ENCODE measurements around the gene DUOX2. TPM values are rescaled to one million over a fixed set of nuclear protein-coding genes. Genes with fewer than 3 reads are reported as not detected.

DUOX2 gene
- total RNA-seq, 1 donor from 2014 or later: not detected

- Histone ChIP-seq H3K4me1 (no peaks in the 10 kb centered on the region), H3K9me3 (ENCODE audit: low read depth) (no peaks in the 10 kb centered on the region), H3K36me3 (no peaks in the 10 kb centered on the region), H3K27ac (no peak overlapping the region), H3K79me2 (ENCODE audit: low read depth) (no peaks in the 10 kb centered on the region), H3K27me3 (peaks cover 35% of the 10 kb centered on the region), H3F3A (ENCODE audit: low read depth) (no peaks in the 10 kb centered on the region), H3K4me3 (no peak overlapping the region), H2AFZ (replicated peaks) (no peak overlapping the region), H3K9ac (no peak overlapping the region), H4K20me1 (ENCODE audit: low read depth) (no peaks in the 10 kb centered on the region), H3K4me2 (no peak overlapping the region)
- H3K4me3 Mint-ChIP-seq: no peak overlapping the region
- no peak overlapping the region for H3K27ac Mint-ChIP-seq
- TF ChIP-seq EZH2phosphoT487 (IDR thresholded peaks at IDR 0.05) (no peak), CTCF (IDR thresholded peaks at IDR 0.05) (no peak), EZH2 (IDR thresholded peaks at IDR 0.05) (no peak)
- H3K9me3 Mint-ChIP-seq: peaks cover 4% of the 10 kb centered on the region
- H3K4me1 Mint-ChIP-seq: peaks cover 4% of the 10 kb centered on the region
- H3K27me3 Mint-ChIP-seq (ENCODE audit: insufficient read depth, low read depth): peaks cover 19% of the 10 kb centered on the region
- H3K36me3 Mint-ChIP-seq: peaks cover 2% of the 10 kb centered on the region
- DNase-seq (ENCODE audit: low spot score): no peak
Measured at GRCh38 chr15:45138814-45139765, 25.1 kb upstream of the DUOX2 start.

GRCh38 chr15:45137703-45138102, 23.7 kb upstream of the DUOX2 start:
- no peak overlapping the region for H3K4me2 ChIP-seq

GRCh38 chr15:45136378-45136764, 22.4 kb upstream of the DUOX2 start:
- H3K4me3 Mint-ChIP-seq: no peak overlapping the region
- no peaks in the 10 kb centered on the region for H3F3A ChIP-seq (ENCODE audit: low read depth)

More at GRCh38 chr15:45137703-45138102, 23.7 kb upstream of the DUOX2 start:
- Mint-ChIP-seq H3K36me3 (peaks cover 2% of the 10 kb centered on the region), H3K4me3 (peak overlapping the region; percentile 59), H3K4me1 (peaks cover 4% of the 10 kb centered on the region), H3K27ac (no peak overlapping the region), H3K9me3 (peaks cover 4% of the 10 kb centered on the region), H3K27me3 (ENCODE audit: insufficient read depth, low read depth) (peaks cover 33% of the 10 kb centered on the region)
- Histone ChIP-seq H3K9me3 (ENCODE audit: low read depth) (no peaks in the 10 kb centered on the region), H3K4me1 (no peaks in the 10 kb centered on the region), H4K20me1 (ENCODE audit: low read depth) (no peaks in the 10 kb centered on the region), H3K36me3 (no peaks in the 10 kb centered on the region), H3K4me3 (no peak overlapping the region), H3K27ac (no peak overlapping the region), H3K9ac (no peak overlapping the region), H3K79me2 (ENCODE audit: low read depth) (no peaks in the 10 kb centered on the region), H3F3A (ENCODE audit: low read depth) (no peaks in the 10 kb centered on the region), H2AFZ (replicated peaks) (no peak overlapping the region), H3K27me3 (peaks cover 48% of the 10 kb centered on the region)
- no peak for TF ChIP-seq EZH2phosphoT487 (IDR thresholded peaks at IDR 0.05)
- no peak for TF ChIP-seq CTCF (IDR thresholded peaks at IDR 0.05)
- no peak for TF ChIP-seq EZH2 (IDR thresholded peaks at IDR 0.05)
- DNase-seq (ENCODE audit: low spot score): no peak

More at GRCh38 chr15:45136378-45136764, 22.4 kb upstream of the DUOX2 start:
- Mint-ChIP-seq H3K27me3 (ENCODE audit: insufficient read depth, low read depth) (peaks cover 43% of the 10 kb centered on the region), H3K9me3 (peaks cover 4% of the 10 kb centered on the region), H3K4me1 (peaks cover 4% of the 10 kb centered on the region), H3K27ac (no peak overlapping the region), H3K36me3 (peaks cover 2% of the 10 kb centered on the region)
- peak; percentile 57 for DNase-seq (ENCODE audit: low spot score)
- no peaks in the 10 kb centered on the region for H3K9me3 ChIP-seq (ENCODE audit: low read depth)
- no peaks in the 10 kb centered on the region for H3K79me2 ChIP-seq (ENCODE audit: low read depth)
- H3K27ac ChIP-seq: no peak overlapping the region
- peak overlapping the region; percentile 15 for H3K4me2 ChIP-seq
- TF ChIP-seq EZH2 (IDR thresholded peaks at IDR 0.05) (no peak), CTCF (IDR thresholded peaks at IDR 0.05) (peak; percentile 50), EZH2phosphoT487 (IDR thresholded peaks at IDR 0.05) (no peak)
- H3K4me1 ChIP-seq: no peaks in the 10 kb centered on the region
- no peak overlapping the region for H3K9ac ChIP-seq
- H4K20me1 ChIP-seq (ENCODE audit: low read depth): no peaks in the 10 kb centered on the region
- peaks cover 62% of the 10 kb centered on the region for H3K27me3 ChIP-seq
- no peaks in the 10 kb centered on the region for H3K36me3 ChIP-seq
- H2AFZ ChIP-seq (replicated peaks): no peak overlapping the region
- H3K4me3 ChIP-seq: no peak overlapping the region
